Muscle of leg (tissue), 11 donors: ENCODE results near the gene DLG5. TPM values are rescaled to one million over a fixed set of nuclear protein-coding genes. Genes with fewer than 3 reads are reported as not detected.

Source experiments
- DNase-seq: peaks from one replicate; pipeline ENCODE4 v3.0.0; 2013
- H3K27ac ChIP-seq: one replicate; pipeline ENCODE4 v1.5.1; 2013; ENCODE audit warnings: mild to moderate bottlenecking, low read length, control low read depth
- H3K27me3 ChIP-seq: one replicate; pipeline ENCODE4 v1.6.1; 2013; ENCODE audit warnings: low read length; ENCODE audit not compliant: control insufficient read depth, insufficient read depth
- H3K36me3 ChIP-seq: one replicate; pipeline ENCODE4 v1.6.1; 2013; ENCODE audit warnings: low read length; ENCODE audit not compliant: control insufficient read depth, insufficient read depth
- H3K4me1 ChIP-seq: one replicate; pipeline ENCODE4 v1.6.1; 2013; ENCODE audit warnings: low read length; ENCODE audit not compliant: control insufficient read depth, insufficient read depth
- H3K4me3 ChIP-seq: one replicate; pipeline ENCODE4 v1.5.1; 2013; ENCODE audit warnings: low read length, control low read depth
- H3K9me3 ChIP-seq: replicated peaks from 2 replicates; pipeline ENCODE4 v1.6.1; 2013; ENCODE audit warnings: low read depth, low read length; ENCODE audit not compliant: control insufficient read depth
- WGBS: methylation state at CpG from one replicate; pipeline ENCODE4 v1.1.5; 2013; ENCODE audit warnings: missing lambda C conversion rate; ENCODE audit not compliant: insufficient coverage; 5-methylcytosine and 5-hydroxymethylcytosine counted together
- polyA plus RNA-seq, 8 donors: library from polyadenylated mRNA; unstranded; fragments of 120-200 nt; gene quantifications; one replicate each; pipeline versions ENCODE4 v1.2.1 to v1.2.3, GENCODE V29; 2013; ENCODE audit warnings: inconsistent platforms in 1 of 8, low replicate concordance in 1 of 8; ENCODE audit not compliant: insufficient read length in 8 of 8, insufficient read depth in 1 of 8
- total RNA-seq: library from RNA; stranded (reverse); fragments of 120-200 nt; gene quantifications from one replicate; pipeline ENCODE4 v1.2.4, GENCODE V29; 2013

DLG5 gene
- total and polyA plus RNA-seq, 9 donors, result 12.9 to 34.7 (median 24.8) TPM

GRCh38 chr10:77812741-77813140 is 113.8 kb downstream of the DLG5 start:
- H3K4me1 ChIP-seq, result no peaks in the 10 kb centered on the region
- 93% methylated on average over 6 of the region's 6 CpGs for WGBS
- no peaks in the 10 kb centered on the region for H3K27me3 ChIP-seq

GRCh38 chr10:77811831-77812430 is 114.6 kb downstream of the DLG5 start:
- DNase-seq, result no peak
- Histone ChIP-seq H3K4me1 (no peaks in the 10 kb centered on the region), H3K27ac (no peak overlapping the region), H3K9me3 (no peaks in the 10 kb centered on the region), H3K36me3 (peaks cover 81% of the 10 kb centered on the region), H3K4me3 (no peak overlapping the region), H3K27me3 (no peaks in the 10 kb centered on the region)
- 91% methylated on average over 22 of the region's 23 CpGs for WGBS

More at GRCh38 chr10:77812741-77813140, 113.8 kb downstream of the DLG5 start:
- no peak for DNase-seq
- Histone ChIP-seq H3K4me3 (no peak overlapping the region), H3K36me3 (peaks cover 81% of the 10 kb centered on the region), H3K27ac (no peak overlapping the region), H3K9me3 (no peaks in the 10 kb centered on the region)

GRCh38 chr10:77810446-77811335 is 115.9 kb downstream of the DLG5 start:
- WGBS, result 87% methylated on average over 21 of the region's 23 CpGs
- no peaks in the 10 kb centered on the region for H3K9me3 ChIP-seq

GRCh38 chr10:77809336-77809735 is 117.2 kb downstream of the DLG5 start:
- no peaks in the 10 kb centered on the region for H3K27me3 ChIP-seq
- H3K4me1 ChIP-seq, result no peaks in the 10 kb centered on the region
- no peaks in the 10 kb centered on the region for H3K9me3 ChIP-seq
- no peak overlapping the region for H3K27ac ChIP-seq
- WGBS, result 94% methylated on average over 7 of the region's 8 CpGs
- DNase-seq, result no peak
- H3K4me3 ChIP-seq, result no peak overlapping the region
- H3K36me3 ChIP-seq, result peaks cover 85% of the 10 kb centered on the region

More at GRCh38 chr10:77810446-77811335, 115.9 kb downstream of the DLG5 start:
- Histone ChIP-seq H3K27me3 (no peaks in the 10 kb centered on the region), H3K27ac (no peak overlapping the region), H3K36me3 (peaks cover 84% of the 10 kb centered on the region), H3K4me3 (no peak overlapping the region), H3K4me1 (no peaks in the 10 kb centered on the region)
- no peak for DNase-seq

- H3K4me1 ChIP-seq, result no peaks in the 10 kb centered on the region
- H3K9me3 ChIP-seq, result no peaks in the 10 kb centered on the region
- H3K27ac ChIP-seq, result no peak overlapping the region
- DNase-seq, result no peak
- WGBS, result 90% methylated on average over 2 of the region's 9 CpGs
- H3K27me3 ChIP-seq, result no peaks in the 10 kb centered on the region
- H3K36me3 ChIP-seq, result peaks cover 78% of the 10 kb centered on the region
- no peak overlapping the region for H3K4me3 ChIP-seq
These were observed 118.8 kb downstream of the DLG5 start for GRCh38 chr10:77807706-77808105.

GRCh38 chr10:77806511-77807157 is 119.9 kb downstream of the DLG5 start:
- WGBS, result 84% methylated on average over 12 of the region's 19 CpGs
- H3K36me3 ChIP-seq, result peaks cover 72% of the 10 kb centered on the region
- no peaks in the 10 kb centered on the region for H3K9me3 ChIP-seq

GRCh38 chr10:77805676-77806075 is 120.9 kb downstream of the DLG5 start:
- no peak for DNase-seq
- Histone ChIP-seq H3K4me1 (no peaks in the 10 kb centered on the region), H3K27ac (no peak overlapping the region), H3K27me3 (no peaks in the 10 kb centered on the region), H3K36me3 (peaks cover 68% of the 10 kb centered on the region), H3K4me3 (no peak overlapping the region), H3K9me3 (no peaks in the 10 kb centered on the region)
- whole genome bisulfite sequencing, result 91% methylated on average over 12 of the region's 14 CpGs

More at GRCh38 chr10:77806511-77807157, 119.9 kb downstream of the DLG5 start:
- Histone ChIP-seq H3K4me3 (no peak overlapping the region), H3K27me3 (no peaks in the 10 kb centered on the region), H3K4me1 (no peaks in the 10 kb centered on the region), H3K27ac (no peak overlapping the region)
- DNase-seq, result no peak

- H3K4me1 ChIP-seq, result no peaks in the 10 kb centered on the region
- 83% methylated on average over 2 of the region's 3 CpGs for WGBS
- H3K4me3 ChIP-seq, result no peak overlapping the region
- DNase-seq, result no peak
- no peaks in the 10 kb centered on the region for H3K27me3 ChIP-seq
- H3K27ac ChIP-seq, result no peak overlapping the region
- no peaks in the 10 kb centered on the region for H3K9me3 ChIP-seq
- H3K36me3 ChIP-seq, result peaks cover 68% of the 10 kb centered on the region
These were observed 122.2 kb downstream of the DLG5 start for GRCh38 chr10:77804371-77804770.

- Histone ChIP-seq H3K4me3 (no peak overlapping the region), H3K27ac (no peak overlapping the region), H3K27me3 (no peaks in the 10 kb centered on the region), H3K9me3 (no peaks in the 10 kb centered on the region), H3K4me1 (no peaks in the 10 kb centered on the region), H3K36me3 (peaks cover 69% of the 10 kb centered on the region)
- 85% methylated on average over 6 of the region's 14 CpGs for WGBS
- no peak for DNase-seq
These were observed 124.9 kb downstream of the DLG5 start for GRCh38 chr10:77801474-77802161.
